WTC11 (cell line): ENCODE measurements around the gene ZFP3. TPM values are rescaled to one million over a fixed set of nuclear protein-coding genes. Genes with fewer than 3 reads are reported as not detected.

Experiments
- ATAC-seq: fragments of 200-7000 bp; cut with Tn5 transposase; 2 replicates; pipeline ENCODE4 v1.10.0; 2021; ENCODE audit warnings: mild to moderate bottlenecking, moderate library complexity
- CTCF ChIA-PET: fragments of 300-600 bp; sonication (Branson Sonifier 250); formaldehyde crosslinking; loops from one replicate; lab custom pipeline; 2021; ENCODE audit warnings: antibody characterized with exemption; lab: Charles Lee
- POLR2A ChIA-PET: fragments of 350-600 bp; sonication (Branson Sonifier 250); formaldehyde crosslinking; loops from one replicate; lab custom pipeline; 2021; ENCODE audit warnings: antibody characterized with exemption; lab: Charles Lee
- DNase-seq: peaks from one replicate; pipeline ENCODE4 v3.0.0; 2021; ENCODE audit warnings: low spot score
- H3K27ac Mint-ChIP-seq: 2 replicates; pipeline ENCODE4 v1.8.0; 2021; ENCODE audit warnings: mixed read lengths
- H3K27me3 Mint-ChIP-seq: 2 replicates; pipeline ENCODE4 v1.8.0; 2021; ENCODE audit warnings: low read depth, mild to moderate bottlenecking, moderate library complexity, mixed read lengths
- H3K36me3 Mint-ChIP-seq: 2 replicates; pipeline ENCODE4 v1.8.0; 2021; ENCODE audit warnings: mixed read lengths
- H3K4me1 Mint-ChIP-seq: 2 replicates; pipeline ENCODE4 v1.8.0; 2022; ENCODE audit warnings: mixed read lengths
- H3K4me3 Mint-ChIP-seq: 2 replicates; pipeline ENCODE4 v1.8.0; 2021; ENCODE audit warnings: mild to moderate bottlenecking, moderate library complexity, mixed read lengths
- H3K9me3 Mint-ChIP-seq: 2 replicates; pipeline ENCODE4 v1.8.0; 2021; ENCODE audit warnings: mixed read lengths
- AR ChIP-seq: fragments of 250-450 bp; sonication (Bioruptor Pico); IDR thresholded peaks from 2 replicates; pipeline ENCODE4 v1.9.0; 2021; ENCODE audit warnings: mild to moderate bottlenecking
- CDX4 ChIP-seq: fragments of 250-450 bp; sonication (Bioruptor Pico); IDR thresholded peaks from 2 replicates; pipeline ENCODE4 v1.9.0; 2021; ENCODE audit warnings: moderate library complexity, mild to moderate bottlenecking, inconsistent platforms, borderline replicate concordance
- E2F4 ChIP-seq: sonication (generic); formaldehyde crosslinking; IDR thresholded peaks from 2 replicates; pipeline ENCODE4 v1.8.1; 2022; ENCODE audit warnings: low read depth, mild to moderate bottlenecking, moderate library complexity, missing genetic modification reagents, borderline replicate concordance
- EMX1 ChIP-seq: fragments of 250-450 bp; sonication (Bioruptor Pico); IDR thresholded peaks from 2 replicates; pipeline ENCODE4 v1.8.0; 2021; ENCODE audit warnings: mild to moderate bottlenecking
- FOXP1 ChIP-seq: sonication (generic); formaldehyde crosslinking; IDR thresholded peaks from 2 replicates; pipeline ENCODE4 v1.8.0; 2022; ENCODE audit warnings: missing genetic modification reagents, mild to moderate bottlenecking, moderate library complexity, borderline replicate concordance
- GTF2I ChIP-seq: fragments of 250-450 bp; sonication (Bioruptor Pico); conservative IDR thresholded peaks from 2 replicates; pipeline ENCODE4 v1.4.0; 2021; ENCODE audit warnings: mild to moderate bottlenecking
- JUN ChIP-seq: sonication (generic); formaldehyde crosslinking; IDR thresholded peaks from 2 replicates; pipeline ENCODE4 v1.8.0; 2023; ENCODE audit warnings: mild to moderate bottlenecking, missing genetic modification reagents
- MLX ChIP-seq: sonication (generic); formaldehyde crosslinking; IDR thresholded peaks from 2 replicates; pipeline ENCODE4 v1.8.1; 2023; ENCODE audit warnings: mild to moderate bottlenecking, missing genetic modification reagents, moderate library complexity
- MYBL2 ChIP-seq: sonication (generic); formaldehyde crosslinking; IDR thresholded peaks from 2 replicates; pipeline ENCODE4 v1.8.1; 2023; ENCODE audit warnings: mild to moderate bottlenecking, moderate library complexity, missing genetic modification reagents
- NR1H2 ChIP-seq: sonication (generic); formaldehyde crosslinking; IDR thresholded peaks from 2 replicates; pipeline ENCODE4 v1.9.0; 2021; ENCODE audit warnings: mild to moderate bottlenecking, moderate library complexity, missing genetic modification reagents
- NR2C2 ChIP-seq: sonication (generic); formaldehyde crosslinking; IDR thresholded peaks from 2 replicates; pipeline ENCODE4 v1.8.0; 2022; ENCODE audit warnings: mild to moderate bottlenecking, missing genetic modification reagents
- NR3C1 ChIP-seq: sonication (generic); formaldehyde crosslinking; conservative IDR thresholded peaks from 2 replicates; pipeline ENCODE4 v1.8.1; 2023; ENCODE audit warnings: low read depth, mild to moderate bottlenecking, missing genetic modification reagents
- OVOL2 ChIP-seq: fragments of 250-450 bp; sonication (Bioruptor Pico); IDR thresholded peaks from 2 replicates; pipeline ENCODE4 v1.9.0; 2021; ENCODE audit warnings: mild to moderate bottlenecking, borderline replicate concordance
- PREB ChIP-seq: sonication (generic); formaldehyde crosslinking; IDR thresholded peaks from 2 replicates; pipeline ENCODE4 v1.8.1; 2022; ENCODE audit warnings: mild to moderate bottlenecking, missing genetic modification reagents, moderate library complexity, borderline replicate concordance
- RORB ChIP-seq: fragments of 250-450 bp; sonication (Bioruptor Pico); IDR thresholded peaks from 2 replicates; pipeline ENCODE4 v1.9.0; 2021; ENCODE audit warnings: mild to moderate bottlenecking
- SMAD3 ChIP-seq: sonication (generic); formaldehyde crosslinking; IDR thresholded peaks from 2 replicates; pipeline ENCODE4 v1.8.0; 2022; ENCODE audit warnings: missing genetic modification reagents, mild to moderate bottlenecking, borderline replicate concordance
- SMAD4 ChIP-seq: sonication (generic); formaldehyde crosslinking; IDR thresholded peaks from 2 replicates; pipeline ENCODE4 v1.8.0; 2022; ENCODE audit warnings: mild to moderate bottlenecking, missing genetic modification reagents
- SP1 ChIP-seq: sonication (generic); formaldehyde crosslinking; conservative IDR thresholded peaks from 2 replicates; pipeline ENCODE4 v1.8.1; 2022; ENCODE audit warnings: missing genetic modification reagents
- TEAD1 ChIP-seq: sonication (generic); formaldehyde crosslinking; IDR thresholded peaks from 2 replicates; pipeline ENCODE4 v1.8.0; 2022; ENCODE audit warnings: mild to moderate bottlenecking, missing genetic modification reagents
- ZBTB43 ChIP-seq: sonication (generic); formaldehyde crosslinking; IDR thresholded peaks from 2 replicates; pipeline ENCODE4 v1.8.1; 2023; ENCODE audit warnings: mild to moderate bottlenecking, missing genetic modification reagents
- ZMAT4 ChIP-seq: fragments of 250-450 bp; sonication (Bioruptor Pico); IDR thresholded peaks from 2 replicates; pipeline ENCODE4 v1.9.0; 2021; ENCODE audit warnings: mild to moderate bottlenecking
- ZNF138 ChIP-seq: sonication (generic); formaldehyde crosslinking; conservative IDR thresholded peaks from 2 replicates; pipeline ENCODE4 v1.8.1; 2022; ENCODE audit warnings: mild to moderate bottlenecking, moderate library complexity, missing genetic modification reagents
- ZNF416 ChIP-seq: fragments of 250-450 bp; sonication (Bioruptor Pico); IDR thresholded peaks from 2 replicates; pipeline ENCODE4 v1.9.0; 2021; ENCODE audit warnings: mild to moderate bottlenecking, inconsistent platforms
- ZNF423 ChIP-seq: fragments of 250-450 bp; sonication (Bioruptor Pico); IDR thresholded peaks from 2 replicates; pipeline ENCODE4 v2.1.2; 2022; ENCODE audit warnings: mild to moderate bottlenecking, moderate library complexity
- total RNA-seq: library from RNA; stranded (reverse); gene quantifications from 3 replicates; pipeline ENCODE4 v1.2.3, GENCODE V29; 2021

Gene ZFP3
- total RNA-seq, 1 experiment from 2014 or later, result 0.66 TPM

- H3K9me3 Mint-ChIP-seq, result no peaks in the 10 kb centered on the region
- no peaks in the 10 kb centered on the region for H3K4me1 Mint-ChIP-seq
- no peaks in the 10 kb centered on the region for H3K36me3 Mint-ChIP-seq
- CTCF ChIA-PET, result interaction anchor here (0.9 to 1.2 kb wide), 3 partner anchors 9 to 137 kb away, joined by 3 read pairs; partner anchors contain the start of gene CAMTA2
- H3K4me3 Mint-ChIP-seq, result no peak overlapping the region
- POLR2A ChIA-PET, result no interaction called here
- no peaks in the 10 kb centered on the region for H3K27me3 Mint-ChIP-seq
- no peak for TF ChIP-seq SP1 (CRISPR knock-in tag)
- no peak for TF ChIP-seq JUN (CRISPR knock-in tag)
- no peak for TF ChIP-seq ZNF423
- no peak for TF ChIP-seq ZBTB43 (CRISPR knock-in tag)
- no peak for TF ChIP-seq ZNF138 (CRISPR knock-in tag)
- TF ChIP-seq ZNF416 (CRISPR knock-in tag), result no peak
- TF ChIP-seq PREB (CRISPR knock-in tag), result no peak
- TF ChIP-seq RORB (CRISPR knock-in tag), result no peak
- DNase-seq (no peak), ATAC-seq (no peak)
- H3K27ac Mint-ChIP-seq, result no peak overlapping the region
These were observed 32.8 kb upstream of the ZFP3 start for GRCh38 chr17:5045496-5045895.

- no peak for ATAC-seq
- no peaks in the 10 kb centered on the region for H3K4me1 Mint-ChIP-seq
- H3K27me3 Mint-ChIP-seq, result no peaks in the 10 kb centered on the region
- no peaks in the 10 kb centered on the region for H3K9me3 Mint-ChIP-seq
- H3K36me3 Mint-ChIP-seq, result no peaks in the 10 kb centered on the region
- ChIA-PET POLR2A (no interaction called here), CTCF (interaction anchor here (1.2 kb wide), 1 partner anchor 14 kb away, joined by 3 read pairs; no protein-coding TSS in a partner anchor)
- no peak overlapping the region for H3K4me3 Mint-ChIP-seq
- no peak overlapping the region for H3K27ac Mint-ChIP-seq
- TF ChIP-seq NR2C2 (CRISPR knock-in tag) (no peak), E2F4 (no peak), MLX (CRISPR knock-in tag) (no peak), EMX1 (CRISPR knock-in tag) (no peak)
- no peak for DNase-seq
These were observed 30.8 kb upstream of the ZFP3 start for GRCh38 chr17:5047446-5047845.

- H3K27me3 Mint-ChIP-seq, result no peaks in the 10 kb centered on the region
- no peaks in the 10 kb centered on the region for H3K4me1 Mint-ChIP-seq
- no peaks in the 10 kb centered on the region for H3K36me3 Mint-ChIP-seq
- H3K4me3 Mint-ChIP-seq, result no peak overlapping the region
- DNase-seq (no peak), ATAC-seq (no peak)
- H3K9me3 Mint-ChIP-seq, result no peaks in the 10 kb centered on the region
- CTCF ChIA-PET, result interaction anchor here (0.6 to 1.9 kb wide), 4 partner anchors 13 to 140 kb away, joined by 3 to 6 read pairs (median 4); partner anchors contain the start of gene CAMTA2
- POLR2A ChIA-PET, result interaction anchor here (0.5 kb wide), 1 partner anchor 11 kb away, joined by 6 read pairs; no protein-coding TSS in a partner anchor
- H3K27ac Mint-ChIP-seq, result peak overlapping the region; percentile 39; the same call in 1 of the 2 replicates
- TF ChIP-seq ZMAT4 (no peak), CDX4 (CRISPR knock-in tag) (no peak), TEAD1 (CRISPR knock-in tag) (no peak), OVOL2 (CRISPR knock-in tag) (no peak), SMAD4 (no peak), FOXP1 (no peak), NR3C1 (CRISPR knock-in tag) (no peak), GTF2I (no peak), AR (CRISPR knock-in tag) (no peak), MYBL2 (CRISPR knock-in tag) (no peak), MLX (CRISPR knock-in tag) (no peak), SMAD3 (CRISPR knock-in tag) (no peak), ZNF423 (no peak), NR1H2 (CRISPR knock-in tag) (no peak), EMX1 (CRISPR knock-in tag) (no peak)
These were observed 28.9 kb upstream of the ZFP3 start for GRCh38 chr17:5049314-5049841.
